HCEC 1CT (cell line): Measurements from ENCODE around the gene GIMAP6.
"Not testable (repeated sequence)": the region's sequence is repeated elsewhere in the genome, so short reads cannot be mapped to it uniquely, and the experiment has no call there.

ENCODE experiments used
- DNase-seq: peaks from one replicate; pipeline ENCODE4 v3.0.0-alpha.2; 2017

The GIMAP6 gene

DNA sequence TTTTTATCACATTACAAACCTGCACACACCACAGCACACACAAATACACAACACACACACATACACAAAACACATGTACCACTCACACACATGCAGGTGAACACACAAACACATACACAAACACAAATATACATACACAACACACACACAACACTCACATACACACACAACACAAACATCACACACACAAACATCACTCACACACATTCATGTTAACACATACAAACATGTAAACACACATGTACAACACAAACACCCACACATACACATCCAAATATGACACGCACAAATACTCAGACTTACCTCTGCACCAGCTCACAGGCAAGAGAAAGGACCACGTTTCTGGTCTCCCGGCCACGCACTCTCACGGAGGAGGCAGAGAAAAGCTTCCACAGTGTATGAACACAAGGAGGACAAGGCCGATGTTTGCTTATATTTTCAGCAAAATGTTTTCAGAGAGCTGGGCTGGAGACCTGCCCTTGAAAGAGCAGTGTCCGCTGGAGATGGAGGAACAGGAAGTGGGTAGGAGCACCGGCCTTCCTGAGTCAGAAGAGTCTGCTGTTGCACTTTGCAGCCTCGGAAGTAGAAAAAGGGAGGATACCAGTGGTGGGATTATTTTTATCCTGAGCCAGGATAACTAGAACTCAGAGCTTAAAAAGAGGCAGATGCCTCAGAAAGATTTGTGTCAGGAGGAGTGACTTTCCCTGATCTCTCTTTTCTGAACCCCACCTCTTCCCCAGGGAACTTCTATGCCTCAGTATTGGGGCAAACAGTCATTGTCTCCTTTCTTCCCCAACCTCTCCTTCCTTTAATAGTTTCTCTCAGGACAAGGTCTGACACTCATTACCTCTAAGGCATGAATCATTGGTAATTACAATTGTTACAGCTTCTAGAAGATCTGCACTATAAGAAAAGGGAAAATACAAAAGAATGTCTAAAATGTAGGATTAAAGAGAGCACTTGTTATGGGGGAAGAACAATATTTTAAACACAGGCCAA is at the start of gene GIMAP6:
Gene GIMAP6 (minus strand): TSS at position 520 of the 999 bp plus-strand sequence. CDS start 2,243 bp downstream, outside the sequence.
- DNase-seq: no peak

DNA sequence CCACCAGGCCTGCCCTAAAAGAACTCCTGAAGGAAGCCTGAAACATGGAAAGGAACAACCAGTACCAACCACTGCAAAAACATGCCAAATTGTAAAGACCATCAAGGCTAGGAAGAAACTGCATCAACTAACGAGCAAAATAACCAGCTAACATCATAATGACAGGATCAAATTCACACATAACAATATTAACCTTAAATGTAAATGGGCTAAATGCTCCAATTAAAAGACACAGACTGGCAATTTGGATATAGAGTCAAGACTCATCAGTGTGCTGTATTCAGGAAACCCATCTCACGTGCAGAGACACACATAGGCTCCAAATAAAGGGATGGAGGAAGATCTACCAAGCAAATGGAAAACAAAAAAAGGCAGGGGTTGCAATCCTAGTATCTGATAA is 48.2 kb upstream of the GIMAP6 start:
- not testable (repeated sequence) for DNase-seq

DNA sequence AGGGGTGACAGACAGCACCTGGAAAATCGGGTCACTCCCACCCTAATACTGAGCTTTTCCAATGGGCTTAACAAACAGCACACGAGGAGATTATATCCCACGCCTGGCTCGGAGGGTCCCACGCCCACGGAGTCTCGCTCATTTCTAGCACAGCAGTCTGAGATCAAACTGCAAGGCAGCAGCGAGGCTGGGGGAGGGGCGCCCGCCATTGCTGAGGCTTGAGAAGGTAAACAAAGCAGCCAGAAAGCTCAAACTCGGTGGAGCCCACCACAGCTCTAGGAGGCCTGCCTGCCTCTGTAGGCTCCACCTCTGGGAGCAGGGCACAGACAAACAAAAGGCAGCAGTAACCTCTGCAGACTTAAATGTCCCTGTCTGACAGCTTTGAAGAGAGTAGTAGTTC is 46.4 kb upstream of the GIMAP6 start:
- DNase-seq: not testable (repeated sequence)

DNA sequence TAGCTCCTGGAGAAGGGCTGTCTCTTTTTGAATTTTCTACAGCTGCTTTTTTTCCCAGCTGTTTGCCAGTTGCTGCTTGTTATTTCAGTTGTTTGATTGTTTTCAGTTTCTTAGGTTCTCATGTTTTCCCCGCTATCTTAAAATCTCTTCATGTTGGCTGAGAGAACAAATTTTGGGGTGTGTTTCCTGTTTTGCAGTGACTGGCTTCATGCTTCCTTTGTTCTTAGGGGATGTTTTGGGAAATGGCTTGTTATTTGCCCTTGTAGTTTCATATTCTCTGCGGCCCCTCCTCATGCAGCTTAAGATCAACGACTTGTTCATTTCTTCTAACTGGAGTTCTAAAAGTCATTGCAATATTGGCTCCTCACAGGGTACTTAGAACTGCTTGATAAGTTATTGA is 44.7 kb upstream of the GIMAP6 start:
- not testable (repeated sequence) for DNase-seq

DNA sequence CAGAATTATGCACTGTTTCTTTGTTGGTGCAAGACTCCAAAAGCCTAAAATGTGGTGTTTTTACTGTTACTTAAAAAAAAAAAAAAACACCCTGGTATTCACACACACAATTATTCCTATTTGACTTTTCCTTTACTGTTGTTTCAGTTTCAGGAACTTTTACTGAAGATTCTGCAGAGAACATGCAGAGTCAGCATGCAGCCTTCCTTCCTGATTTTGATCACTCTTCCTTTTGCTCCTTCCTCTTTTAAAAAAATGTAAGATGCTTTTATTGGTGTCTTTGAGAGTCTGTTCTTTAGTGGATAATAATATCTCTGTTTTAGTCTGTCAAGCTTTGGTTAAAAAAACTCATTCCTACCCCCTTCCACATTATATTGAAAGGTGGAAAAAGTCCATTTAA is 44.1 kb upstream of the GIMAP6 start:
- DNase-seq: not testable (repeated sequence)

DNA sequence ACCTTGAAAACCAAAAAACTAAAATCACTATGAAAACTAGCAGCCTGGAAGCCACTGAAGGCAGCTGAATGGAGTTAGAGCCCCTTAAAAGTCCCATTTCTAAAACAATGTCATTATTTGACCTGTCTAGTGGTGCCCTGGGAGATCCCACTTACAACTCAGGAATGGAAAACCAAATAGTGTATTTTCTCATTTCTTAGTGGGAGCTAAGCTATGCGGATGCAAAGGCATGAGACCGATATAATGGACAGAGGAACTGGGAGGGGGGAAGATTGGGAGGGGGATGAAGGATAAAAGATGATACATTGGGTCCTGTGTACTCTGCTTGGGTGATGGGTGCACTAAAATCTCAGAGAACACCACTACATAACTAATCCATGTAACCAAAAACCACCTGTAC is 43.5 kb upstream of the GIMAP6 start:
- DNase-seq: no peak

DNA sequence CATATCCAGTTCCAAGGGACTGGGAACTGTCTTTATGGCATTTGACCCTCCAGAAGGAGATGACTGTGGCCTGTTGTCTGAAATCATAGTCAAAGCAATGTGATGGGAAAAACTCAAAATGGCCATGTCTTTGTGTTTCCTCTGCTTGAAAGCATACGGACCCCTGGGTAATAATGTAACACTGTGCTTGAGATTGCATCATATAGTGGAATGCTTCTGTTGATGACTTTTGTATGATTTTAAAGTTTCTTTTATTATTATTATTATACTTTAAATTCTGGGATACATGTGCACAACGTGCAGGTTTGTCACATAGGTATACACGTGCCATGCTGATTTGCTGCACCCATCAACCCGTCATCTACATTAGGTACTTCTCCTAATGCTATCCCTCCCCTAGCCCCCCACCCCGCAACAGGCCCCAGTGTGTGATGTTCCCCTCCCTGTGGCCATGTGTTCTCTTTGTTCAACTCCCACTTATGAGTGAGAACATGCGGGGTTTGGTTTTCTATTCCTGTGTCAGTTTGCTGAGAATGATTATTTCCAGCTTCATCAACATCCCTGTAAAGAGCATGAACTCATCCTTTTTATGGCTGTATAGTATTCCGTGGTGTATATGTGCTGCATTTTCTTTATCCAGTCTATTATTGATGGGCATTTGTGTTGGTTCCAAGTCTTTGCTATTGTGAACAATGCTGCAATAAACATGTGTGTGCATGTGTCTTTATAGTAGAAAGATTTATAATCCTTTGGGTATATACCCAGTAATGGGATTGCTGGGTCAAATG is 39.8 kb upstream of the GIMAP6 start:
- DNase-seq: not testable (repeated sequence)

DNA sequence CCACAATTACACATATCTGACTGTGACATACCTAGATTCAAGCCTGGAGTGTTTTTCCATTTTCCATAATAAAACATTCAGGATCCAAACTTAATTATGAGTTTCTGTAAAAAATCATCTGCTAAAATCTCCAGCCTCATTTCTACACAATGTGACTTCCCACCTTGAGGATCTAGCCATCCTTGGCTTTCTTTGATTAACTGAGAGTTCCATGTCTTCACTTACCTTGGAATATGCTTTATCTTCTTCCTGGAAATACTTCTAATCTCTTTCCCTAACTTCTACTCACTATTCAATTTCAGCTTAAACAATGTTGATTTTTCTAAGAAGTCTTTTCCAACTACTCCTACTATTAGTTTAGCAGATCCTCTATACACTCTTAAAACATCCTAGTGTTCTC is 36.8 kb upstream of the GIMAP6 start:
- DNase-seq: no peak

DNA sequence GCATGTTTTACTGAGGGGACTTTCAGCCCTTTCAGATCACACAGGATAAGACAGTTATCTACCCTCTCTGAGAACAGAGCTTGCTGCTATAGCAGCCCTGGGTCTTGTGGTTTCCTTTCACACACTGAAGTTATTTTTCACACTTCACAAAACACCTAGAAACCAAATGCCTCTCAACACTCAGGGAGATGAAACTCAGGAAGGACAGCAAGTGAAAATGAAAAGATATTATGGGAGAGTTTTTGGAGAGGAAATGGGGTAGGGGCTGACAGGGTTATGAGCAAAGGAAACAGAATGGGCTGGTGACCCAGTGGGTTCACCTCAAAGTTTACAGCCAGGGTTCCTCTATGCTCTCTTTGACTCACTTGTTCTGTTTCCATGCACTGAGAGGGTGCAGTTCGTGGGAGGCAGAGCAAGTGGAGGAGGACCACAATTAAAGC is 36.3 kb upstream of the GIMAP6 start:
- no peak for DNase-seq

DNA sequence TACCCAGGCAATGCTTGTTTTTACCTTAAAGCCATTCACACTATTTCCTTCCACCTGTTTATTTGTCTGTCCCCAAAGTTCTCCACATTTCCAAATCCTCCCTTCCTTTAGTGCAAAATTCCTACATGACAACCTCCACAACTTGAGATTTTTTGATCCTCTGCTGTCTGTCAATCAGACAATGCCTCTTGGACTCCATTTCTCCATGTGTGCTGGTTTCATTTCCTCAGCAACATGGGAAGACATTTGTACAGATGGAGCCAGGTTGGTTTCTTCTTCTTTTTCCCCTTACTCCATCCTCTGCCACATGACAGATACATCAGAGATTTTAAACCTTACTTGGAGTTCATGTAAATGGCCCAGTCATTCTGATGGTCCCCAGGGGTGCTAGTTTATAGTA is 34.2 kb upstream of the GIMAP6 start:
- no peak for DNase-seq

DNA sequence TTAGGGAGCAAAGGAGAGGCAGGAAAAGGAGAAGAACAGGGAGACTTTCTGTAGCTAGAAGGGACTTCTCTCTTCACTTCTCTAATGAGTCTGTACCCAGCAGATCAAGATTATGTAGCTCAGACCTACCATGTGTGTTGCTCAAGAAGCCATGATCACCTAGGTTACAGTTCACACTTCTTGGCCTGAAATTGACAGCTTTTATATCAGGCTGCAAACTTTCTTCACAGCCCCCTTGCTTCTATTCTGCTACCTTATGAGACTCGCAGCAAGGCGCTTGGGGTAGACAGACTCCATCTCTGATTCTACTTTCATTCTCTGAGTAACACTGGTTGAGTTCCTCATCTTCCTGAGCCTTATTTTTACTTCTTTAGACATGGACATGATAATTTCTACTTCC is 33.7 kb upstream of the GIMAP6 start:
- DNase-seq: no peak

DNA sequence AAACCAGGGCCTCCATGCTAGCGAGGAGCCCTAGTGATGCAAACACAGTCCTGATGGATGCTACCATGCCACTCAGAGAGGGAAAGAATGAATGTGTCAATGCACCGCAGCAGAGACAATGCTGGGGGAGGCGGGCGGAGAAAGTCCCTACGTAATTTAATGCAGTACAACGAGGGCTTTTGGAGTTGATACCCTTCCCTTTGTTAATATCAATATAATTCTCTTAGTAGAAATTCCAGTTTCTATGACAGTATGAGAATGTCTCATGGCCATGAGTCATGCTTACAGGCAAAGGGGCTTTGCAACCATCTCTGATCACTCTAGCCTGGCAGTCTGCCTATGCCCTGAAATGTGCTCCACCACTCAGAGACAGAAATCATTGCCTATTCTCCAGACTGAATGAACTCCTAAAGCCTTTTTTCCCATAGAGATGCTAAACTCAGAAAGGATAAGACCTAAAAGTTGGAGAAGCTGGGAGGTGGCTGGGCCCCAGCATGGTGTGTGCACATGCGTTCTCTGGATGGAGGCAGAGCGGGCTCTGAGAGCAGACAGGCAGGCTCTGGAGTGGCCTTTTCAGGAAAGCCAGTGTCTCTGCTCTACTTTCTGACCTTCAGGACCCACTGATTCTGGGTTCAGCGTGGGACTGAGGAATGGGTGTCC is 33.0 kb upstream of the GIMAP6 start:
- no peak for DNase-seq

DNA sequence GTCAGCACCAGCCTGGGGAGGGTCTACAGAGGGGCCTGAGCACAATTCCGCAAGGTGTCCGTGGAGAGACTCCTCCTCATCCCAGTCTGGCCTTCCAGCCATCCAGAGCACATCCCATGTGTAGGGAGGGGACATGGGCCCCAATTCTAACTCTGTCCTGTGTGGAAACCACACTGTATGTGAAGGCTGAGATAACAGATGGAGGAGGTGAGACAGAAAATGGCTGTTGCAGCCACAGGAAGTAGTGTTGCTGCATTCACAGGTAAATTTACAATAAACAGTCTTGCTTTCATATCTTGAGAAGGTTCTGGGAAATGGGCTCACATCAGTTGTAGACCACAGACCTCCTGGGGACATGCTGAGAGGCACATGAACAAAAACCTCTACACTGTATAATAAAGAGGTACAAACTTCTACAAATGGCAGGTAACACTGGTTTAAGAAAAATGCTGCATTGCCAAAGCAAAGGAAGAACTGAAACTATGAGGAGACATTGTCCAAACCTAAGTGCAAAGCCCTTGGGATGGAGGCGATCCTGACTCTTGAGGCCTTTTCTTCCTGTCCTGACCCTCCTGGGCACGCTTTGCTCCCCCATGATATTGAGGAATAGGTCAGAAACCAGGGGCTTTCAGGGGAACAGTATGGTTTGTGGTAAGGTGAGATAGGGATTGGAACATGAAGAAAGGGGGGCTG is 31.8 kb upstream of the GIMAP6 start:
- DNase-seq: no peak

DNA sequence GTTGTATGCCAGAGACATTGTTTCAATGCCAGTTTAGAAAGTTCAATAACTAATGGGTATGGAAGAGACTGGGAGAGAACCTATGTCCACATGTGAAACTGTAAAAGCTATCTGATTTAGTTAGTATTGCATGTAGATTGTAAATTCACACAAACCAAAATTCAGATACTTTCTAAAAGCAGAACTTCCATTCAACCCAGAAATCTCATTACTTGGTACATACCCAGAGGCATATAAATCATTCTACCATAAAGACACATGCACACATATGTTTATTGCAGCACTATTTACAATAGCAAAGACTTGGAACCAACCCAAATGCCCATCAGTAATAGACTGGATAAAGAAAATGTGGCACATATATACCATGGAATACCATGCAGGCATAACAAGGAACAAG is 30.6 kb upstream of the GIMAP6 start:
- DNase-seq: not testable (repeated sequence)

DNA sequence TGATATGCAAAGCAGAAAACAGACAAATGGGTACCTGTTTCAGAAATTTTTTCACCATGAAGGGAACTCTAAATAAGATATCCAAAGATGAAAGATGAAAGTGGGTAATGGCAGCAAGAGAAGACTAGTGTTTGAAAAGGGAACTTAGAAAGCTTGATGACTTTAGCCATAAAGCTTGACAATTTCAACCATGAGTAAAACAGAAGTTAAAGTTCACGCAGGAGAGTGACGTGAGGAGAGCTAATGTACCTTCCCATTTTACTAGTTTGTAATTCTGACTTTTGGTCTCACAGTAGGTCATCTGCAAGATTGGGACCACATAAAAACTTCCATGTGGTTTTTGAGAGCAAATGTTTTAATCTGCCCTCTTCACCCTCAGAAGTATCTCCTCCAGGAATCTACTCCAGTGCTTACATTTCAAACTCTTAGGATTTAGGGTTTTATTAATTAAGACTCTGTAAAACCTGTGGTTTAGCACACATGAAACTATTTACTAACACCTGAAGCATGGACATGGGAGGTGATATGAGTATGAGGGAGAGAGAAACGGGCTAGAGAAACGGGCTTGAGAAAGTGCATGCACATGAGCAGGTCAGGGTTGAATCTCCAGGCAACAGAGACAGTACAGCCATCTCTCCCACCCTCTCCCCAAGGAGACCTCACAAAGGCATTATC is 28.9 kb upstream of the GIMAP6 start:
- no peak for DNase-seq

DNA sequence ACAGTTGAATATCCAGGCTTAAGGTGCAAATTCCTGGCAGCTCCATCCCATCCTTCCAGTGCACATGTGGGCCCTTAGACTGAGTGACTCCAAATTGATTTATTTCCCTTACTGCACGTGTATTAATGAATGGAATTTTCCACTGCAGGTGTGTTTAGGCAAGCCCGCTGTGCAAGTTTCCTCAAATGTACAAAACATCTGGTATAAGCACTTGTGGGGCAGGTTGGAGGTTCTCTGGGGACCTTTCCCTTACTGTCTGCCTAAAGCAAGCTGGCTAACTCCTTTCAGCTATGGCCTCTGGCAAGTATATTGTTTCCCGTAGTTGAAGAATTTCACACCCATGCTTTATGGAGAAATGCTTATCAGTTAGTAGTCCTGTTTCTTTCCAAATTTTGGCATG is 25.3 kb upstream of the GIMAP6 start:
- DNase-seq: no peak

DNA sequence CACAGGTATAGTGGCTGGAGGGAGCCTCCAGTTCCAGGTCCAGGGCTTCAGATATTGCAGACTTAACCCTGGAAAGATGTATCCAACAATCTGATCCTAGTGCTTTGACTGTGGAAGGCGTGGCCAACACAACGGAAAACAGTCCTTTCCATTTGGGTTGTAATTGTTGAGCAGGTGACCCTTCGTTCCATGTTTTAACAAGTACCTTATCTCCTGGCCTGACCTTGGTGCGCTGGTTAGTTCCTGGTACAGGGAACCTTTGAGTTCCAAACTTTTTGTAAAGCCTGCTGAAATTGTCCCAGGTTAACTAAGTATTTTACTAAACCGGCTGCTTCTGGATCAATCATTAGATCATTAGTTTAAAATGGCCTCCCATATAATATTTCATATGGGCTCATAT is 23.9 kb upstream of the GIMAP6 start:
- no peak for DNase-seq

DNA sequence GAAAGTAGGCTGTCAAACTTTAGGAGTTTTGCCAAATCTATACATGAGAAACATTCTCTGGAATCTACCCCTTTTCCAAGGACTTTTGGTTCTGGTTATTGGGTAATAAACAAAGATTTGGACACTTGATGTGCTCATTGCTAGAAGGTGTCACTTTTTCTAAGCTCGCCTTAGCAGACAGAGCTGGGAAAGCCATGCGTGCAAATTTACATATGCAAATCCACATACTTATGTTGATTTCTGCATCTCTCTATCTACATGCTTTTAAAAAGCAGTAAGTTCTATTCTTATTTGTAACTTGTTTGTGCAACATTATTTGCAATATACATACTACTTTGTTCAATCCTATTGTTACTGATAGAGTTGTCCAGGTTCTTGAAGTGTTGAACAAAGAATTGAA is 22.5 kb upstream of the GIMAP6 start:
- no peak for DNase-seq

DNA sequence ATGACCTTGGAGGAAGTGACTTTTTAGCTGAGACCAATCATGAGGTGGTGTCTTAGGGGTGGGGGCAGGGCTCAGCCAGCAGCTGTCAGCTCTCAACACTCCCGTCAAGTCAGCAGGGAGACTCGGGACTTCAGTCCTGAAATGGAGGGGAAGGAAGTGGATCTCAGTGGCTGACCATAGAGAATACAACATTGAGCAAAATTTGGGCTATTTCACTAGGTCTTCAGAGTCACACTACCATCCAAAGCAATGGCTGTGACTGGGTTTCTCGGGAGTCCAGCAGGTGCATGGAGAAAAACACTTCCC is 16.8 kb upstream of the GIMAP6 start:
- no peak for DNase-seq

DNA sequence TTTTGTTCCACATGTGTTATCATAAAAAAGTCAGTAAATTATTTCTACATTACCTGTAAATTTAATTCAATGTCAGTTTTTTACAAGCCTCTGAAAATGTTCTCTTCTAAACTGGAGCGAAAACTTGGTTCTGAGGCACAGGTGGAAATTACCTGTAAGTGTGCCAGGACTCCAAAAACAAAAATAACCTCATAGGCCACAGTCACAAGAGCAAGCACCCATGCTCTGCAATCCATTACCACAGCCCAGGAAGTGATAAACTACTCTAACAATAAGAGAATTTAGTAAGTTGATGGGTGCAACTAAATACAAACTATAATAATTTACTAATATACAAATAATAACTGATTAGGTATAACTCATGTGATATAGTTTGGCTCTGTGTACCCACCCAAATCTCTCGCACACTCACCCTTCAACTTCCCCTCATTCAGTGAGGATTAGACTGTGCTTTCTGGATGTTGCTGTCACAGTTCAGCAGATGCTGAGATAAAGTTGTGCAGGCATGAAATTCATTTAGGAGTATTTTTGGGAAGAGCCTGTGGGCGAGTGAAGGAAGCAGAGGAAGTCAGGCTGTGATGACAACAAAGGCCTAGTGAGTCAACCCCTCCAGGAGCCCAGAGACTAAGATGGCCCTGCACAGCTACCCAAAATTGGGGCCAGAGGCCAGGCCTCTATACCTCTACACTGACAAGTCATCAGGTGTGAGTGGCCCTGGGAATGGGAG is 16.3 kb upstream of the GIMAP6 start:
- DNase-seq: no peak

DNA sequence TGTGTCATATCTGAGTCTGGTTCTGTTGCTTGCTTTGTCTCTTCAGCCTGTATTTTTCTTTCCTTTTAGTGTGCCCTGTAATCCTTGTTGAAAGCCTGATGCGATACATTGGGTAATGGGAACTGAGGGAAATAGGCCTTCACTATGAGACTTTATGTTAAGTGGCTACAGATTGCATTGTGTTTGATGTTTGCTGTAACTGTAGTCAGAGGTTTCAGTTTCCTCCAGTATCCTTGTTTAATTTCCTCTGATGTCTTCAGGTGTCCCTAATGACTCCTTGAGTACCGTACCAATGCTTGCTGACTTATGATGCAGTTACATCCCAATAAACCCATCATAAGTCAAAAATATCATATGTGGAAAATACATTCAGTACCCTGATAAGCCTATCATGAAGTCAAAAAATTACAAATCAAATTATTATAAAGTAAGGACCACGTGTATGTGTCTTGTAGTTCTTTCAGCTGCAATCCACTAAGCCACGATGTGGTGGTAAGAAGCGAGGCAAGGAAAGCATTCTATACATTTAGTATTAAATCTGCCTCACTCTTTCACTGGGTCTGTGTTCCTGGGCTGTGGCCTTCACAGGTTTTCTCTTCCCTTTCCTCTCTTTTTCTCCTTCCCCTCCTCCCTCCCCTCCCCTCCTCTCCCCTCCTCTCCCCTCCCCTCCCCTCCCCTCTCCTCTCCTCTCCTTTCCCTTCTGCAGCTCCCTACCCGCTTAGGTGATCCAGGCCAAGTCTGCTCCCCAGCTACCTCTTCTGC is 13.3 kb upstream of the GIMAP6 start:
- no peak for DNase-seq
